ENCODE data around the gene PPP1R37. TPM values are rescaled to one million over a fixed set of nuclear protein-coding genes. Genes with fewer than 3 reads are reported as not detected.
"Not testable (repeated sequence)": the region's sequence is repeated elsewhere in the genome, so short reads cannot be mapped to it uniquely, and the experiment has no call there.

The PPP1R37 gene
- total RNA-seq, 4 donors from 2014 or later: 22.1 to 44.1 (median 33.5) TPM

GRCh38 chr19:45115809-45116615 is 23.0 kb downstream of the PPP1R37 start:
- TF ChIP-seq EP300 (IDR thresholded peaks at IDR 0.05): no peak
- no peak for TF ChIP-seq CTCF (IDR thresholded peaks at IDR 0.05)
- TF ChIP-seq POLR2A (IDR thresholded peaks at IDR 0.05): no peak
- DNase-seq (ENCODE audit: low spot score in 2 of 2): no peak
- Histone ChIP-seq H3K4me1 (peaks cover 0 to 40% (median 14%) of the 10 kb centered on the region in 4 donors), H3K27me3 (no peaks in the 10 kb centered on the region), H3K27ac (no peak overlapping the region), H3K36me3 (peaks cover 0 to 3% (median 0%) of the 10 kb centered on the region in 3 donors), H3K9me3 (no peaks in the 10 kb centered on the region), H3K4me3 (no peak overlapping the region)
- 90 to 92% methylated on average over 18 to 19 of the region's 21 CpGs for WGBS, 2 donors

- Histone ChIP-seq H3K27ac (no peak overlapping the region), H3K36me3 (peaks cover 0 to 3% (median 0%) of the 10 kb centered on the region in 3 donors), H3K9me3 (no peaks in the 10 kb centered on the region), H3K27me3 (no peaks in the 10 kb centered on the region), H3K4me3 (no peak overlapping the region), H3K4me1 (peaks cover 0 to 40% (median 14%) of the 10 kb centered on the region in 4 donors)
- WGBS, 2 donors: 41 to 60% methylated on average over 16 of the region's 16 CpGs
- no peak for DNase-seq (ENCODE audit: low spot score in 2 of 2)
- TF ChIP-seq CTCF (IDR thresholded peaks at IDR 0.05) (no peak), POLR2A (IDR thresholded peaks at IDR 0.05) (no peak), EP300 (IDR thresholded peaks at IDR 0.05) (no peak)
These were observed 24.2 kb downstream of the PPP1R37 start for GRCh38 chr19:45117167-45117594.

GRCh38 chr19:45117671-45118070 is 24.7 kb downstream of the PPP1R37 start:
- H3K9me3 ChIP-seq: no peaks in the 10 kb centered on the region
- no peak for DNase-seq (ENCODE audit: low spot score in 2 of 2)
- WGBS, 2 donors: 53% methylated on average over 9 of the region's 12 CpGs; no CpG with 5 or more reads in 1 of the 2 donors

GRCh38 chr19:45118106-45118505 is 25.1 kb downstream of the PPP1R37 start:
- Histone ChIP-seq H3K27ac (no peak overlapping the region), H3K27me3 (no peaks in the 10 kb centered on the region), H3K36me3 (peaks cover 0 to 3% (median 0%) of the 10 kb centered on the region in 3 donors), H3K9me3 (no peaks in the 10 kb centered on the region), H3K4me3 (no peak overlapping the region), H3K4me1 (peaks cover 0 to 36% (median 14%) of the 10 kb centered on the region in 4 donors)
- TF ChIP-seq POLR2A (IDR thresholded peaks at IDR 0.05) (no peak), CTCF (IDR thresholded peaks at IDR 0.05) (no peak), EP300 (IDR thresholded peaks at IDR 0.05) (no peak)
- WGBS, 2 donors: 49 to 55% methylated on average over 4 to 5 of the region's 5 CpGs
- no peak for DNase-seq (ENCODE audit: low spot score in 2 of 2)

More at GRCh38 chr19:45117671-45118070, 24.7 kb downstream of the PPP1R37 start:
- TF ChIP-seq CTCF (IDR thresholded peaks at IDR 0.05): no peak
- H3K36me3 ChIP-seq: peaks cover 0 to 3% (median 0%) of the 10 kb centered on the region in 3 donors
- no peaks in the 10 kb centered on the region for H3K27me3 ChIP-seq
- H3K4me3 ChIP-seq: no peak overlapping the region
- H3K27ac ChIP-seq: no peak overlapping the region
- H3K4me1 ChIP-seq: peaks cover 0 to 35% (median 14%) of the 10 kb centered on the region in 4 donors

GRCh38 chr19:45118591-45119355 is 25.8 kb downstream of the PPP1R37 start:
- not testable (repeated sequence) for H3K9me3 ChIP-seq; H3K27ac ChIP-seq; DNase-seq (ENCODE audit: low spot score in 2 of 2); H3K4me3 ChIP-seq; H3K36me3 ChIP-seq; H3K27me3 ChIP-seq
- WGBS, 2 donors: 51 to 55% methylated on average over 18 of the region's 18 CpGs
- H3K4me1 ChIP-seq: peaks cover 0 to 34% (median 14%) of the 10 kb centered on the region in 4 donors

All from tibial nerve (tissue), 4 donors.